Endothelial cell of umbilical vein (primary cell): ENCODE results near the gene PRPH. TPM values are rescaled to one million over a fixed set of nuclear protein-coding genes. Genes with fewer than 3 reads are reported as not detected.

ENCODE experiments used
- BruUV-seq: library from RNA; stranded (reverse); fragments of 400-500 nt; replicated peaks from 2 replicates; lab custom pipeline; 2021; lab: Mats Ljungman, UMichigan
- CTCF ChIA-PET: fragments of 300-600, 350-600 bp; sonication (Branson Sonifier 250); formaldehyde crosslinking; loops from one replicate; lab custom pipeline; 2021; ENCODE audit warnings: antibody characterized with exemption, inconsistent platforms; lab: Charles Lee
- POLR2A ChIA-PET: fragments of 300-600, 350-600 bp; sonication (Branson Sonifier 250); formaldehyde crosslinking; loops from one replicate; lab custom pipeline; 2021; ENCODE audit warnings: antibody characterized with exemption, inconsistent platforms; lab: Charles Lee
- DNase-seq: peaks from one replicate; pipeline ENCODE4 v3.0.0-alpha.2; 2011; ENCODE audit warnings: low read depth, low spot score
- FAIRE-seq: peaks from 2 replicates; lab custom pipeline; 2011; peaks lifted over from hg19 to GRCh38; lab: Jason Lieb, UNC
- H2AFZ ChIP-seq: 2 replicates; pipeline ENCODE4 v1.6.0; 2012; ENCODE audit warnings: low read depth, low read length, control low read depth, inconsistent platforms
- H3K27ac ChIP-seq: 2 replicates; pipeline ENCODE4 v1.5.1; 2011; ENCODE audit warnings: low read depth, mild to moderate bottlenecking, control low read depth, low read length, moderate library complexity; ENCODE audit not compliant: insufficient read depth
- H3K27me3 ChIP-seq, 2 experiments: 2 replicates each; pipeline versions ENCODE4 v1.6.0 to v1.6.1; 2011; ENCODE audit warnings: low read length in 2 of 2, mixed read lengths in 1 of 2; ENCODE audit not compliant: control insufficient read depth in 2 of 2, insufficient read depth in 2 of 2
- H3K36me3 ChIP-seq, 2 experiments: 2 replicates in 1 of 2; 3 replicates in 1 of 2; pipeline ENCODE4 v1.5.1; 2011; ENCODE audit warnings: low read length in 2 of 2, mild to moderate bottlenecking in 1 of 2, moderate library complexity in 1 of 2; ENCODE audit not compliant: control insufficient read depth in 2 of 2, insufficient read depth in 2 of 2; ENCODE audit errors: extremely low read depth in 1 of 2
- H3K4me1 ChIP-seq: 3 replicates; pipeline ENCODE4 v1.5.1; 2011; ENCODE audit warnings: mild to moderate bottlenecking, low read length; ENCODE audit not compliant: control insufficient read depth, insufficient read depth; ENCODE audit errors: extremely low read depth
- H3K4me2 ChIP-seq: 2 replicates; pipeline ENCODE4 v1.6.1; 2011; ENCODE audit warnings: low read length, control low read depth, mixed read lengths; ENCODE audit not compliant: insufficient read depth
- H3K4me3 ChIP-seq, 3 experiments: fragments of 200-600 bp in 1 of 3; sonication (generic), shearing (Covaris generic) in 1 of 3; replicated peaks in 1 of 3; 2 replicates each; pipeline ENCODE4 v1.5.1; 2011 to 2016; ENCODE audit warnings: control low read depth in 3 of 3, low read length in 3 of 3, mild to moderate bottlenecking in 2 of 3, inconsistent platforms in 1 of 3, low read depth in 1 of 3, moderate library complexity in 1 of 3; ENCODE audit not compliant: insufficient read depth in 1 of 3
- H3K79me2 ChIP-seq: 2 replicates; pipeline ENCODE4 v1.6.0; 2012; ENCODE audit warnings: low read length, inconsistent platforms; ENCODE audit not compliant: control insufficient read depth, insufficient read depth
- H3K9ac ChIP-seq: replicated peaks from 2 replicates; pipeline ENCODE3; 2011; ENCODE audit warnings: low read length, control low read depth; ENCODE audit not compliant: insufficient read depth; ENCODE audit errors: extremely low read depth
- H3K9me1 ChIP-seq: replicated peaks from 3 replicates; pipeline ENCODE4 v1.6.0; 2011; ENCODE audit warnings: mild to moderate bottlenecking, low read length; ENCODE audit not compliant: control insufficient read depth, insufficient read depth; ENCODE audit errors: extremely low read depth
- H3K9me3 ChIP-seq: replicated peaks from 2 replicates; pipeline ENCODE4 v1.5.1; 2012; ENCODE audit warnings: low read length, inconsistent platforms; ENCODE audit not compliant: control insufficient read depth, insufficient read depth
- H4K20me1 ChIP-seq: replicated peaks from 2 replicates; pipeline ENCODE3; 2011; ENCODE audit warnings: mild to moderate bottlenecking, low read length; ENCODE audit not compliant: control insufficient read depth, insufficient read depth; ENCODE audit errors: extremely low read depth
- CTCF ChIP-seq, 2 donors: IDR thresholded peaks; 1 replicate in 1 of 2; 2 replicates in 1 of 2; pipeline ENCODE4 v1.5.1; 2011; ENCODE audit warnings: low read length in 2 of 2, mild to moderate bottlenecking in 2 of 2, moderate library complexity in 2 of 2, control low read depth in 1 of 2, inconsistent platforms in 1 of 2, low read depth in 1 of 2; ENCODE audit not compliant: insufficient read depth in 1 of 2; ENCODE audit errors: extremely low read depth in 1 of 2
- EZH2 ChIP-seq: IDR thresholded peaks from 2 replicates; pipeline ENCODE4 v1.6.1; 2012; ENCODE audit warnings: borderline replicate concordance, low read depth, mild to moderate bottlenecking, moderate library complexity, low read length, inconsistent platforms; ENCODE audit not compliant: severe bottlenecking
- FOS ChIP-seq: IDR thresholded peaks from 2 replicates; pipeline ENCODE4 v1.6.1; 2011; ENCODE audit warnings: mild to moderate bottlenecking, low read length, moderate library complexity, borderline replicate concordance; ENCODE audit not compliant: insufficient read depth
- GATA2 ChIP-seq: IDR thresholded peaks from 2 replicates; pipeline ENCODE4 v1.7.0; 2011; ENCODE audit warnings: low read depth, mild to moderate bottlenecking, moderate library complexity, mixed read lengths, low read length; ENCODE audit not compliant: insufficient read length, insufficient read depth
- JUN ChIP-seq: IDR thresholded peaks from 2 replicates; pipeline ENCODE4 v1.6.1; 2011; ENCODE audit warnings: borderline replicate concordance, low read depth; ENCODE audit not compliant: insufficient read length, insufficient read depth
- MAX ChIP-seq: IDR thresholded peaks from 2 replicates; pipeline ENCODE4 v1.6.1; 2011; ENCODE audit not compliant: insufficient read depth, insufficient read length
- MYC ChIP-seq: IDR thresholded peaks from one replicate; pipeline ENCODE4 v1.6.1; 2011; ENCODE audit warnings: mild to moderate bottlenecking, low read depth, low read length
- POLR2A ChIP-seq: IDR thresholded peaks from 2 replicates; pipeline ENCODE4 v1.6.1; 2012; ENCODE audit warnings: low read depth, mild to moderate bottlenecking, control low read depth, low read length
- POLR2AphosphoS5 ChIP-seq: IDR thresholded peaks from 2 replicates; pipeline ENCODE4 v1.6.1; 2012; ENCODE audit warnings: low read depth, mild to moderate bottlenecking, control low read depth, low read length, moderate library complexity; ENCODE audit not compliant: insufficient read depth
- dilution Hi-C: fragments of 300-500 bp; cut with MboI; formaldehyde crosslinking; loops from one replicate; pipeline ENCODE4 v1.15.0; 2019; ENCODE audit warnings: low sequenced_read_pairs; ENCODE audit not compliant: extremely low pct_ligation_motif_present
- intact Hi-C: fragments of 100-400 bp; cut with micrococcal nuclease; formaldehyde crosslinking; loops from one replicate; pipeline ENCODE4 v1.10.0; 2022
- polyA plus RNA-seq, 4 experiments: library from polyadenylated mRNA; depleted of rRNA in 3 of 4; stranded (reverse) in 3 of 4; unstranded in 1 of 4; fragments of >200 nt; gene quantifications; 2 replicates each; pipeline versions ENCODE4 v1.2.1 to v1.2.3, GENCODE V29; 2011 to 2012; ENCODE audit warnings: missing spikeins in 1 of 4
- total RNA-seq: library from RNA; stranded (reverse); gene quantifications from 2 replicates; pipeline ENCODE4 v1.2.3, GENCODE V29; 2021

Gene PRPH
- total and polyA plus RNA-seq, 2 donors (not counting 3 experiments of a cell fraction or from before 2014, with no cell fraction given), result not detected

- DNase-seq (peak; percentile 75), FAIRE-seq (peak; percentile 87)
- no peaks in the 10 kb centered on the region for H3K4me1 ChIP-seq
- intact Hi-C loops, result loop anchor here (1.0 kb wide), 3 partner anchors 16 to 249 kb away; no protein-coding TSS in a partner anchor
- dilution Hi-C loops, result no loop called here
- H3K79me2 ChIP-seq, result no peaks in the 10 kb centered on the region
- H3K27ac ChIP-seq, result no peak overlapping the region
- BruUV-seq, result no TSS peak
- H3K9me3 ChIP-seq, result no peaks in the 10 kb centered on the region
- no peak overlapping the region for H3K4me2 ChIP-seq
- TF ChIP-seq FOS (no peak), GATA2 (no peak), MYC (no peak), CTCF (IDR thresholded peaks at IDR 0.05; ENCODE audit: extremely low read depth in 1 of 2, insufficient read depth in 1 of 2, low read depth in 1 of 2, low read length in 2 of 2) (peak; percentile 81 to 86), POLR2A (no peak), EZH2 (no peak), JUN (no peak), POLR2AphosphoS5 (no peak), MAX (peak; percentile 38)
- H2AFZ ChIP-seq, result no peak overlapping the region
- ChIA-PET CTCF (interaction anchor here (0.6 to 9.0 kb wide), 50 partner anchors 9 to 410 kb away, joined by 3 to 280 read pairs (median 4); partner anchors contain the start of genes DNAJC22, FAM186B, KCNH3 and PRPF40B), POLR2A (interaction anchor here (0.6 to 0.9 kb wide), 2 partner anchors 9 to 137 kb away, joined by 4 to 10 read pairs; partner anchors contain the start of gene TROAP)
- H3K4me3 ChIP-seq, result no peak overlapping the region
- H3K9me1 ChIP-seq, result no peaks in the 10 kb centered on the region
- H4K20me1 ChIP-seq, result no peaks in the 10 kb centered on the region
- peaks cover 4% of the 10 kb centered on the region in 2 experiments for H3K36me3 ChIP-seq
- H3K27me3 ChIP-seq, result peaks cover 33% of the 10 kb centered on the region in 2 experiments
- H3K9ac ChIP-seq, result no peak overlapping the region
Measured at GRCh38 chr12:49331380-49332222, 36.7 kb downstream of the PRPH start.
